Thoracic aorta (tissue), 2 donors: ENCODE measurements around the gene MTA2. TPM values are rescaled to one million over a fixed set of nuclear protein-coding genes. Genes with fewer than 3 reads are reported as not detected.

ENCODE experiments used
- ATAC-seq: fragments of 150-250 bp; one replicate; pipeline ENCODE4 v1.8.0; 2017; ENCODE audit warnings: low read depth; ENCODE audit not compliant: insufficient number of reproducible peaks, low FRiP score
- DNase-seq: peaks from one replicate; pipeline ENCODE4 v3.0.0-alpha.2; 2020; ENCODE audit warnings: low spot score
- H3K27ac ChIP-seq, 2 donors: fragments of 200-600 bp; sonication (generic); 1 replicate in 1 of 2; 2 replicates in 1 of 2; pipeline ENCODE4 v1.5.1; 2016; ENCODE audit warnings: mild to moderate bottlenecking in 2 of 2, moderate library complexity in 2 of 2
- H3K27me3 ChIP-seq: fragments of 200-600 bp; sonication (generic); replicated peaks from 2 replicates; pipeline ENCODE4 v1.6.0; 2016; ENCODE audit warnings: mild to moderate bottlenecking; ENCODE audit not compliant: insufficient read depth
- H3K36me3 ChIP-seq: fragments of 200-600 bp; sonication (generic); one replicate; pipeline ENCODE4 v1.5.1; 2016
- H3K4me1 ChIP-seq, 2 donors: fragments of 200-600 bp; sonication (generic); 1 replicate in 1 of 2; 2 replicates in 1 of 2; pipeline versions ENCODE4 v1.5.1 to v1.6.0; 2016; ENCODE audit warnings: low read depth in 2 of 2, mild to moderate bottlenecking in 1 of 2; ENCODE audit not compliant: control insufficient read depth in 1 of 2
- H3K4me3 ChIP-seq: fragments of 200-600 bp; sonication (generic); 2 replicates; pipeline ENCODE4 v1.5.1; 2016; ENCODE audit warnings: mild to moderate bottlenecking
- H3K9me3 ChIP-seq: fragments of 200-600 bp; sonication (generic); 2 replicates; pipeline ENCODE4 v1.5.1; 2016
- CTCF ChIP-seq: fragments of 200-600 bp; sonication (generic); IDR thresholded peaks from one replicate; pipeline ENCODE4 v1.5.1; 2019; ENCODE audit warnings: antibody characterized with exemption
- total RNA-seq, 2 donors: library from RNA; depleted of rRNA; stranded (reverse); fragments of >200 nt; gene quantifications; one replicate each; pipeline versions ENCODE4 v1.1.0 to v1.2.3, GENCODE V29; 2016

MTA2 gene
- total RNA-seq, 2 donors from 2014 or later = 55.9 to 124 TPM

GRCh38 chr11:62647609-62648005 is 45.9 kb upstream of the MTA2 start:
- Histone ChIP-seq H3K9me3 (no peaks in the 10 kb centered on the region), H3K27ac (no peak overlapping the region), H3K36me3 (peaks cover 18% of the 10 kb centered on the region), H3K4me1 (peaks cover 12 to 36% of the 10 kb centered on the region in 2 donors), H3K27me3 (no peaks in the 10 kb centered on the region), H3K4me3 (no peak overlapping the region)
- ATAC-seq = no peak
- TF ChIP-seq CTCF = no peak
- DNase-seq = no peak

DNA sequence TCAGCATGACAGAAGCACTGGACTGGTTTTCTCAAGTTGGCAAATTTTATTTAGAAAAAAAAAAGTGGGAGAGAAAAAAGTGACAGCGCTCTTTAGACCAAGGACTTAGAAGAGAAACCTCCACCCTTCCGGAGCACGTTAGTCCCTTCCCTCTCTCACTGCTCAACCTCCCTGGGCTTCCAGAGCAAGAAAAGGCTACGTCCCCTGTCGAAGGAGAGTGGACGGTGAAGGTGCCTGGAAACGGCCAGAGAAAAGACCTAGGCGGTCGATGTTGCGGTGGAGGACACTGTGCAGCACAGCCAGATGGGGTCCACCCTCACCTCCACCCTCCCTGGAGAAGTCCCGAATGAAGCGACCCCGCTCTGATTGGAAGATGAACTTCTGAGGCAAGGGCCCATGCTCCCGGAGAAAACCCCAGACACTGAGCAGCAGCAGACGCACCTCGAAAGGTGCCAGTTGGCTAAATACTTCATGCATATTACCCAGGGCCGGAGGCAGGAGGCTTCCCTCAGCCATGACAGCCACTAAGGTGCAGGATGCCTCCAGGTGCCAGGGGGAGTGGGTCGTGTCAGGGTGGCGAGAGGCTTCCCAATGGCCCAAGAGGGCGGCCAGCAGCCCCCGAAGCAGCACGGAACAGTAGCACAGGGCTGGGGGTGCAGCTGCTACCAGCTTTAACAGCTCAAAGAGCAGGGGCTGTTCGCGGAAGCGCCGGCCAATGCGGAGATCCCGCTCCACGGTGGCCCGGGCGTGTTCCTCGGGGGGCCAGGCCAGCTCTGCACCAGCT is 45.4 kb upstream of the MTA2 start:
- H3K36me3 ChIP-seq = peaks cover 21% of the 10 kb centered on the region
- ATAC-seq (no peak), DNase-seq (no peak)
- no peak for TF ChIP-seq CTCF
- H3K9me3 ChIP-seq = no peaks in the 10 kb centered on the region
- H3K27ac ChIP-seq = peak overlapping the region; percentile 34 to 52
- peaks cover 8 to 30% of the 10 kb centered on the region in 2 donors for H3K4me1 ChIP-seq
- H3K4me3 ChIP-seq = peak overlapping the region; percentile 94
- H3K27me3 ChIP-seq = no peaks in the 10 kb centered on the region

DNA sequence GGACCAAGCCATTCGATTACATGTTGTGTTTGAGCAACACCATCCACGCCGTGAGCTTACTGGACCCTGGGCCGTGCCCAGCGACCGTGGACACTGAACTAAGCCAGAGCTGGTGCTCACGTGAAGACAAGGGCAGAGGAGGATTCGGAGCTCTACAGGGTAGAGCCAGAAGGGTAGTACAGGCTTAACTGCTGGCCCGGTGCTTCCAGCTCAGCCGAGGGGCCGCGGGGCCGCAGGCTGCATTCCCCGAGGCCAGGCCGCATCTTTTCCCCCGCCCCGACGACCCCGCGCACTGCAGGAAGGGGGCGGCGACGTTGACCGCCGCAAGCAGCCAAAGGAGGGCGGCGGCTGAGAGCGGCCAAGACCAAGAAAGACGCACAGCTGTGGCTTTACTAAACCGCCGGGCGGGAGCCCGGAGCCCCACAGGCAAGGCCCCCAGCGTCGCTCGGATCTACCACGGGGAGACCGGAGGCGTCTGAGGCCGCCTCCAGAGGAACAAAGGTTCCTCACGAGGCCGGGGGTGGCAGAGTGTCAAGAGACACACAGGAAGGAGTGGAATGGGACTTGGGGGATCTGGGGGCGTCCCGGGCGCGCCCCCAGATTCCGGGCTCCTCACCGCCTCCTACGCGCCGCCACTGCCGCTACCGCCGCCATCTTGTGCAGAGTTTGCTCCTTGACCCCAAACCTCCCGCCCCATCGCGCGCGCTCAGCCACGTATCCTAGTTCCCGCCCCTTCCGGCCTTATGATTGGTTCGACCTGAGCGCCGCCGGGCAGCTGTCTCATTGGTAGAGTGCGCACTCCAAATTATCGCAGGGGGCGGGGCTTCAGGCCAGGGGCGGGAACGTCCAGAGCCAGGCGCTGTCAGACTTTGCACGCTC is 44.5 kb upstream of the MTA2 start, which contains the start of gene GANAB:
Gene GANAB (minus strand): TSS at position 668 of the 879 bp plus-strand sequence. CDS start 14 bp downstream, at position 654.
- Histone ChIP-seq H3K4me1 (peaks cover 3 to 23% of the 10 kb centered on the region in 2 donors), H3K9me3 (no peaks in the 10 kb centered on the region), H3K27ac (peak within 1 kb of the TSS; percentile 91 to 94), H3K36me3 (peaks cover 21% of the 10 kb centered on the region), H3K27me3 (no peaks in the 10 kb centered on the region), H3K4me3 (peak within 1 kb of the TSS; percentile 94)
- no peak for TF ChIP-seq CTCF
- DNase-seq (peak; percentile 100), ATAC-seq (peak; percentile 97)

DNA sequence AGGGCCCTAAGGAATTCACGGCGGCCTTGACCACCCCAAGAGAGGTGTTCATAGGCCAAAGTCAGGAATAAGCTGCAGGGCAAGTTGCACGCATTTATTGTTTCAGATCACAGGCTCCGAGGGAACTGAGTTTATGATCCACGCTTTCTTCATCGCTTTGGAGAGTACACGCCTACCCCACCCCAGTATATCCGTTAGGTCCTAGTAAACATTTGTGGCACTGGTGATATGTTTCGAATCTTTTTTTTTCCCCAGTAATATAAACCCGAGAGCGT is 43.9 kb upstream of the MTA2 start:
- H3K27ac ChIP-seq = peak overlapping the region; percentile 91 to 94

More for the DNA sequence above, 43.9 kb upstream of the MTA2 start:
- no peak for DNase-seq
- Histone ChIP-seq H3K36me3 (peaks cover 21% of the 10 kb centered on the region), H3K4me3 (peak overlapping the region; percentile 94), H3K4me1 (peaks cover 3 to 23% of the 10 kb centered on the region in 2 donors), H3K27me3 (no peaks in the 10 kb centered on the region), H3K9me3 (no peaks in the 10 kb centered on the region)
- no peak for TF ChIP-seq CTCF
- ATAC-seq = no peak
